ENCODE data around the gene TMEM45B. TPM values are rescaled to one million over a fixed set of nuclear protein-coding genes. Genes with fewer than 3 reads are reported as not detected.
"Not testable (repeated sequence)": the region's sequence is repeated elsewhere in the genome, so short reads cannot be mapped to it uniquely, and the experiment has no call there.

Gene TMEM45B
- total RNA-seq (2014; rRNA removed; shearing (Covaris generic)): not detected in 2 replicates

DNA sequence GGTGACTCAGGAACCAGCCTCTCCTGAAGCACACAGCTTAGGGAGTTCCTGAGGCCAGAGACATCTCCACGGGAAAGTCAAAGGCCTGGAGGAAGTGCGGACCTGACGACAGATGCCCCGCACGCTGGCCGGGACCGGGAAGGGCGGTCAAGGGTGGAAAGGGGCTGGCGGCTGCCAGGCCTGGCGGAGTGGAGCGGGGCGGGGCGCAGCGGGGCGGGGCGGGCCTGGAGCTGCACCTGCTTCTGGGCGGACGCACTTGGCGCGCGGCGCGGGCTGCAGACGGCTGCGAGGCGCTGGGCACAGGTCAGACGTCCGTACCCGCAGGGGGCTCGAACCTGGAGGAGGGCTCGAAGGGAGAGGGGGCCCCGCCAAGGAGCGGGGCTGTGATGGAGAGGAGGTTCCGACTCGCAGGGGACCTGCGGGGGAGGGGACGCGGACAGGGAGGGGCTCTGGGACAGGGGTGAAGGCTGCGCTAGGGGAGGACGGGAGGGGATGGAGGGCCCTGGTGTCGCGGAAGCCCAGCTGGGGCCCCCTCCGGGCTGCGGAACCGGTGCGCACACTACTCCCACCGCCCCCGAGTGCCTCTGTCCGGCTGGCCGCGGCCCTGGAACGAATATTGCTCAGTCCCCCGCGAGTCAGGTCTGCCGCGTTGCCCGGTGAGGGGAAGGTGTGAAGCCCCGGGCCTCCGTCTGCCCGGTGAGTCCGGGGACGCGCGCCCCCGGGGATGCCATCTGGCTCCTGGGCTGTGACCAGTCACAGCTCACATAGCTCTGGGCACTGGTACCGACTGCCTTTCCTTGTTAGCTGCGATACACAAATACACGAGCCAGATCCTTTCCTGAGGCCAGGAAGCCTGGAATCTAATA, at the start of gene TMEM45B:
Gene TMEM45B, plus strand, starts transcription at position 253 of the 866 bp plus-strand sequence. CDS start 36,635 bp downstream, outside the sequence.
- peak; percentile 14 for DNase-seq (ENCODE audit: low read depth)

- peak; percentile 52 for DNase-seq (ENCODE audit: low read depth)
Observed at GRCh38 chr11:129766898-129767604, 48.6 kb upstream of the TMEM45B start.

DNA sequence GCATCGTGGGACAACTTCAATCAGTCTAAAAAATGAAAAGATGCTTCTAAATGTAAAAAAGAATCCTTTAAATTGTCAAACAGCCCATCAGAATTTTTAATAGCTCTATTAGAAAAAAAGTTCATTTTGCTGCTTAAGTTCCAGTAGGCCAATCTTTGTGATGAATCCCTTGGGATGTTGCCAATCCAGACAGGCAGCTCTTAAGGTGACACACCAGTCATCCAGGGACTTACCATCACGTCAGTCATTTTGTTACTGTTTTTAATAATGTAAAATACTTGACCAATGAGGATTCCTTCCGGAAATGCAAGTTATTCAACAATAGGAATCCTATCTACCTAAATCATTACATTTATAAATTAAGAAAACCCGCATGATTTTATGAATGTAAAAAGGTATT, 47.8 kb upstream of the TMEM45B start:
- no peak for DNase-seq (ENCODE audit: low read depth)

DNA sequence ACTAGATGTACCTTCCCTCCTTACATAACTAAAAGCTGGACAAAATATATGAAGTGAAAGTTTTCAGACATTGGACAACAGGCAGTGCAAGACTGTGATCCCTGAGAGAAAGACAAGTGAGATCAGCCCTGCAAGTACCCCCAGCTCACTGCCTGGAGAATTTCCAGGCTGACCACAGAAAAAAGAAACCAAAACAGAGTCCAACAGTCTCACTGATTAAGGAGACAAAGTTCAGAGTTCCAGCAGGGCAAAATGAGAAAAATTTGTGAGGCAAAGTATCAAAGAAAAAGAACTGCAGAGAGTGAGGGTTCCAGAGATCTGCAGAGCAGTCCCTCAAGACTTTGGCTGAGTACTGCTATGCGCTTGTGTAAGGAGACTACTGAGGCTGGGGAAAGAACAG, 47.3 kb upstream of the TMEM45B start:
- DNase-seq (ENCODE audit: low read depth): peak; percentile 25

- no peak for DNase-seq (ENCODE audit: low read depth)
Observed at GRCh38 chr11:129769059-129769458, 46.6 kb upstream of the TMEM45B start.

DNA sequence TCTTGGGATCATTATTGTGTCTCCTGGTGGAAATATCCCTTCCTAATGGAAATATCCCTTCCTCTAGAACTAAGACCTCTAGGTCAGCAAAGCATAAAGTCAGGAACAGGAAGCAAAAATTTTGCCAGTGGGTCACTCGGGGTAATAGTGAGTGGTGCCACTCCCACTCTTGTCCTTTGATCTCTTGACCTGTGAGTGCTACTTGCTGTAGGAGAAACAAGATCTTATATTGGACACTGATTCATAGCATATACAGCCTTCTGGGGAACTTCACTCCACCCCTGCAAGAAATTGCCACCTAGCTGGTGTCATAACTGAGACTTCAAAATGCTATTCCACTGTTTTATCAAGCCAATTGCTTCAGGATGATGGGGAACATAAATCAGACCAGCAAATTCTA, 44.7 kb upstream of the TMEM45B start:
- DNase-seq (ENCODE audit: low read depth): no peak

GRCh38 chr11:129771456-129771855, 44.2 kb upstream of the TMEM45B start:
- not testable (repeated sequence) for DNase-seq (ENCODE audit: low read depth)

GRCh38 chr11:129778877-129779276, 36.8 kb upstream of the TMEM45B start:
- no peak for DNase-seq (ENCODE audit: low read depth)

DNA sequence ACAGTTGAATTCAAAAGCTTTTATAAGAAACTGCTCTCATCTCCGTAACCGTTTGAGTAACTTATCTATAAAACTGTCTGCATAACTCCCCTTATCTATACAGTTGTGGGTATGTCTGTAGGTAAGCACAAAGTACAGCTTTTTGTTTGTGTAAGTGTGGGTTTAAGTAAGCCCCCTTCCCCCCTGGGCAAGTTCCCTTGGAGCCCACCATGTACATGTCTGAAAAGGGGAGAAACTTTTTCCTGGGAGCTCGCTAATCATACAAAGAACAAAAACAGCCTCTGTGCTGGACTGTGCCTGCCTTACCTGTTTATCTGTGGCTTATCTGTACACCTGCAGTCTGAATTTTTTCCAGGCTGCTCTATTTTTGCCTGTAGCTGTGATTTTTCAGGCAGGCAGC, 36.3 kb upstream of the TMEM45B start:
- DNase-seq (ENCODE audit: low read depth): no peak

DNA sequence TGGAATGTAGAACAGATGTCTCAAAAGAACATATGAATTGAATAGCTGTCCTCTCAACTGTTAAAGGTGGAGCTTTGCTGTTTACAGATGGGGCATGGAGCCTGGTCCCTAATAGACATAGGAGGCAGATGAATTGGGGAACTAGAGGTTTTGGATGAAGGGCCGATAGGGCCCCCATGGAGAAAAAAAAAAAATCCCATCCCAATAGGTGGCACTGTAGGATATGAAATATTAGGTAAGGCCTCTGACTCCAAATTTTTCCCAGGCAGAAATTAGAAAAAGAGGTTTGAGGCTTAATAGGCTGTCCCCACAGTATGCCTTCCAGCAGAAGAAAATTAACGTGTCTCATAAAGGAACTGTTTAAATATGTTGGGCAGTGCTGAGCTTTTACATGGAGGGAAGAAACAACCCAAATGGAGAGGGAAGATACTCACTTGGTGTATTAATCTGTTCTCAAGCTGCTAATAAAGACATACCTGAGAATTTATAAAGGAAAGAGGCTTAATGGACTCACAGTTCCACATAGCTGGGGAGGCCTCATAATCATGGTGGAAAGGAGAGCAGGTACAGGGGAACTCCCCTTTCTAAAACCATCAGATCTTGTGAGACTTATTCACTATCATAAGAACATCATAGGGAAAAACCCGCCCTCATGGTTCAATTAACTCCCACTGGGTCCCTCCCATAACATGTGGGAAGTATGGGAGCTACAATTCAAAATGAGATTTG, 30.1 kb upstream of the TMEM45B start:
- peak; percentile 10 for DNase-seq (ENCODE audit: low read depth)

DNA sequence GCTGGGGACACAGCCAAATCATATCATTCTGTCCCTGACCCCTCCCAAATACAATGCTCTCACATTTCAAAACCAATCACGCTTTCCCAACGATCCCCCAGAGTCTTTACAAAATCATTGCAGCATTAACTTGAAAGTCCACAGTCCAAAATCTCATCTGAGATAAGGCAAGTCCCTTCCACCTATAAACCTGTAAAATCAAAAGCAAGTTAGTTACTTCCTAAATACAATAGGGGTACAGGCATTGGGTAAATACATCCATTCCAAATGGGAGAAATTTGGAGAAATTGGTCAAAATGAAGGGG, 29.6 kb upstream of the TMEM45B start:
- not testable (repeated sequence) for DNase-seq (ENCODE audit: low read depth)

DNA sequence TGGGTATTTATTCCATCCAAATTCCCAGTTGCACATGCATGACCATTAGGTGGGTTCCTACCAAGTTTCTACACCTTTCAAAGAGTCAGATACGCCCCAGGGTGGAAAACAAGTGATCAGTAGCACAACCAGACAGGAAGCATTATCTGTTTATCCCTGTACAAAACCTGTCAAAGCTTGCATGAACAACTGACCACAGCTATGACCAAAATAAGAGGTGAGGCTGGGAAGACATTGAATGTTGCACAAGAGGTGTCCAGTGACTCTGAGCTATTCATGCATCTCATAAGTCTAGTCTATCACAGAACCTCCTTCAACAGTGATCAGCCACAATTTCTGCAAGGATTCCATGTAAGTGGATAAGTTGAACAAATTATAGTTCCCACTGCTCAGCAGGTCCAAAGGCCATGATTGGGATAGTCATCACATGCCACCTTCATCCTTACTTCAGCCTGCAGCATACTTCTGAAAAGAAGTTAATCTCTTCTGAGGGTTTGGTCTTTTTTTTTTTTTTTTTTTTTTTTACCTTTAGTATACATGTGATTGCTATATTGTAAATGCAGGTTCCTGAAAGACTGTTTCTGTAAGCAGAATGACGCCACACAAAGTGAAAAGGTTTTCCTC, 28.0 kb upstream of the TMEM45B start:
- no peak for DNase-seq (ENCODE audit: low read depth)

DNA sequence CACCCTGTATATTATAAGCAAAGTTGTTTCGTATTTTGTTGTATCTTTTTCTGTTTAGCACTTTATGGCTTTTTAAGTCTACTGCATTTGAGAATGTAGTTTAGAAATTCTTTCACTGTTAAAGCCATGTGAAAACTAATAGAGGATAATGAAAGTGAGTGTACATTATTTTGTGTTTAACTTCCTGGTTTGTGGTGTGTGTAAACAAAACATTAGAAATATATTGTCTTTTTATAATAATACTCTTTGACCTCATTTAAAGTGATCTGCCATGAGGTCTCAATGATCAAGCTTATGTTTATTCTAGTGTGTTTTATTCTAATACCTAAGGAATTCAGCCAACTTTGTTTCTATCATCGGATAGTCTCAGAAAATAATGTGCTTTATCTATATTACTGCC, 27.4 kb upstream of the TMEM45B start:
- DNase-seq (ENCODE audit: low read depth): no peak

DNA sequence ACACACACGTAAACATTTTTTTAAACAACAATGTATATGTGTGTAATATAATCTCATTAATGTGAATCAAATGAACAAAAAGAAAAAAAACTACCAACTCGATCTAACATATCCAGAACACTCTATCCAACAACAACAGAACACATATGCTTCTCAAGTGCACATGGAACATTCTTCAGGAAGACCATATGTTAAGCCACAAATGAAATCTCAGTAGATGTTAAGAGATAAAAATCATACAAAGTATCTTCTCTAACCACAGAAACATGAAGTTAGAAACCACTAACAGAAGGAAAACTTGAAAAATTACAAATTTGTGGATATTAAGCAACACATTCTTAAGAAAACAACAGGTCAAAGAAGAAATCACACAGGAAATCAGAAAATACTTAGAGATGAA, 25.5 kb upstream of the TMEM45B start:
- DNase-seq (ENCODE audit: low read depth): no peak

DNA sequence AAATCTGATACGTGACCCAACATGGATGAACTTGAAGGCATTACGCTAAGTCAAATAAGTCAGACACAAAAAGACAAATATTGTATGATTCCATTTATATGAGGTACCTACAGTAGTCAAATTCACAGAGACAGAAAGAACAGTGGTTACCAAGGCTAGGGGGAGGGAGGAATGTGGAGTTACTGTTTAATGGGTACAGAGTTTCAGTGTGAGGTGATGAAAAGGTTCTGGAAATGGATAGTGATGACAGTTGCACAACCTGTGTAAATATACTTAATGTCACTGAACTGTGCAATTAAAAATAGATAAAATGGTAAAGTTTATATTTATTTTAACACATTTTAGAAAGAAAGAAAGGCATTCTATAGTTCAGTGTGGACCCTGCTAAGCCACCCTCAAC, 24.1 kb upstream of the TMEM45B start:
- DNase-seq (ENCODE audit: low read depth): no peak

DNA sequence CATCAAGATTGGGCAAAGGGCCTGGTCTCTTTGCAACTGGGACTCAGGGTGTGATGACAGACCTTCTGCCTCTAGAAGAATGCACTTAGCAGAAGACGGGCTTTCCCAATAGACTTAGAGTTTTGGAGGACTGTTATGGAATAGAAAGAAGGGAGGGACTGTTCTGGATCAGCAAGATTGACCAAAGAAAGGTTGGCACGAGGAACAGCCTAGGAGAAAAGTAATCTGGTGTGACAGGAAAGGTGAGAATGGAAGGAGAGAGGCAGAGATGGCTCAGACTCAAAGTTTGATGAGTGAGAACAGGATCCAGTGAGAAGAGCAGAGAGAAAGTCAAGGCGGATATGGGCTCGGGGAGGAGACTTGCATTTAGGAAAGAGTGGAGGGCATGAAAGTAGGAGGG, 23.0 kb upstream of the TMEM45B start:
- no peak for DNase-seq (ENCODE audit: low read depth)

GRCh38 chr11:129795089-129795488, 20.6 kb upstream of the TMEM45B start:
- no peak for DNase-seq (ENCODE audit: low read depth)

DNA sequence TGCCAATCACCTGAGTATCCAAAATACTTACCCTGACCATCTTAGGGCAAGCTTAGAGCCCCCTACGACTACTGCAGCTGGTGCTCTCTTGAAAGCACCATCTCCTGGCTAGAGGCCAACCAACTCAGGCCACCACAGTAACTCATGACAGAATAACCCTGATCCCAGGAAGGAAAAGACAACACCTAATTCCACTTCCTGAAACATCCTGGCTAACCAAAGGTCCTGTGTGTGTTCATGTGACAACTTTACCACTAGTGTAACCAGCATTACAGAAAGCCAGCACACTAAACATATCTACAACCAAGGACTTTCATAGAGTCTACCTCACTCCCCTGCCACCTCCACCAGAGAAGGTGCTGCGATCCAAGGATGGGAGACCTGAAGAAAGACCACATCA, 17.4 kb upstream of the TMEM45B start:
- no peak for DNase-seq (ENCODE audit: low read depth)

- not testable (repeated sequence) for DNase-seq (ENCODE audit: low read depth)
Observed at GRCh38 chr11:129800162-129800561, 15.5 kb upstream of the TMEM45B start.

- no peak for DNase-seq (ENCODE audit: low read depth)
Observed at GRCh38 chr11:129800655-129801054, 15.0 kb upstream of the TMEM45B start.

GRCh38 chr11:129803533-129803932, 12.1 kb upstream of the TMEM45B start:
- DNase-seq (ENCODE audit: low read depth): no peak

DNA sequence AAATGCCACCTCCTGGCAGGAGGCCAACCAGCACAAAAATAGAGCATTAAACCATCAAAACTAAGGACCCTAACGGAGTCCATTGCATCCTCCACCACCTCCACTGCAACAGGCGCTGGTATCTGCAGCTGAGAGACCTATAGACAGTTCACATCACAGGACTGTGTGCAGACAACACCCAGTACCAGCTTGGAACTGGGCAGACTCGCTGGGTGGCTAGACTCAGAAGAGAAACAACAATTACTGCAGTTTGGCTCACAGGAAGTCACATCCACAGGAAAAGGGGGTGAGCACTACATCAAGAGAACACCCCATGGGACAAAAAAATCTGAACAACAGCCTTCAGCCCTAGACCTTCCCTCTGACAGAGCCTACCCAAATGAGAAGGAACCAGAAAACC, 11.6 kb upstream of the TMEM45B start:
- DNase-seq (ENCODE audit: low read depth): no peak
